KMS-11 (cell line): ENCODE results near the gene HMOX1.

Source experiments
- H2AFZ ChIP-seq: fragments of 200-600 bp; sonication (generic); 2 replicates; pipeline ENCODE4 v1.6.1; 2016; ENCODE audit warnings: antibody characterized with exemption, mixed run types, low read depth
- H3K27ac ChIP-seq: fragments of 200-600 bp; sonication (generic); 2 replicates; pipeline ENCODE4 v1.6.1; 2016; ENCODE audit warnings: mild to moderate bottlenecking, mixed run types
- H3K27me3 ChIP-seq: fragments of 200-600 bp; sonication (generic); 2 replicates; pipeline ENCODE4 v1.6.1; 2017; ENCODE audit warnings: mild to moderate bottlenecking, low read depth, mixed run types, moderate library complexity; ENCODE audit not compliant: insufficient read depth
- H3K36me3 ChIP-seq: fragments of 200-600 bp; sonication (generic); 2 replicates; pipeline ENCODE4 v1.6.1; 2017; ENCODE audit warnings: mild to moderate bottlenecking, mixed run types; ENCODE audit not compliant: insufficient read depth
- H3K4me1 ChIP-seq: fragments of 200-600 bp; sonication (generic); 2 replicates; pipeline ENCODE4 v1.6.1; 2016; ENCODE audit warnings: mild to moderate bottlenecking, low read depth, mixed run types; ENCODE audit not compliant: poor library complexity, severe bottlenecking
- H3K4me2 ChIP-seq: fragments of 200-600 bp; sonication (generic); 2 replicates; pipeline ENCODE4 v1.7.0; 2016; ENCODE audit warnings: mild to moderate bottlenecking, mixed run types
- H3K4me3 ChIP-seq: fragments of 200-600 bp; sonication (generic); IDR thresholded peaks from 2 replicates; pipeline ENCODE4 v1.6.1; 2017; ENCODE audit warnings: low read depth, low read length, mixed read lengths; ENCODE audit not compliant: insufficient read depth
- H3K79me2 ChIP-seq: fragments of 200-600 bp; sonication (generic); 2 replicates; pipeline ENCODE4 v1.6.1; 2016; ENCODE audit warnings: low read depth, mixed run types; ENCODE audit not compliant: insufficient read depth
- H3K9ac ChIP-seq: fragments of 200-600 bp; sonication (generic); 2 replicates; pipeline ENCODE4 v1.6.1; 2016; ENCODE audit warnings: mild to moderate bottlenecking, mixed run types
- H4K20me1 ChIP-seq: fragments of 200-600 bp; sonication (generic); 2 replicates; pipeline ENCODE4 v1.6.1; 2016; ENCODE audit warnings: mild to moderate bottlenecking, mixed run types; ENCODE audit not compliant: insufficient read depth
- TF ChIP-seq, protein P1 (sequence below): fragments of 200-600 bp; sonication (generic); conservative IDR thresholded peaks from 2 replicates; pipeline ENCODE4 v1.6.1; 2017; ENCODE audit warnings: low read depth, mild to moderate bottlenecking, antibody characterized with exemption, low read length, moderate library complexity, mixed read lengths

HMOX1 gene

GRCh38 chr22:35432228-35432905 lies 51.5 kb downstream of the HMOX1 start:
- TF ChIP-seq, protein P1, sequence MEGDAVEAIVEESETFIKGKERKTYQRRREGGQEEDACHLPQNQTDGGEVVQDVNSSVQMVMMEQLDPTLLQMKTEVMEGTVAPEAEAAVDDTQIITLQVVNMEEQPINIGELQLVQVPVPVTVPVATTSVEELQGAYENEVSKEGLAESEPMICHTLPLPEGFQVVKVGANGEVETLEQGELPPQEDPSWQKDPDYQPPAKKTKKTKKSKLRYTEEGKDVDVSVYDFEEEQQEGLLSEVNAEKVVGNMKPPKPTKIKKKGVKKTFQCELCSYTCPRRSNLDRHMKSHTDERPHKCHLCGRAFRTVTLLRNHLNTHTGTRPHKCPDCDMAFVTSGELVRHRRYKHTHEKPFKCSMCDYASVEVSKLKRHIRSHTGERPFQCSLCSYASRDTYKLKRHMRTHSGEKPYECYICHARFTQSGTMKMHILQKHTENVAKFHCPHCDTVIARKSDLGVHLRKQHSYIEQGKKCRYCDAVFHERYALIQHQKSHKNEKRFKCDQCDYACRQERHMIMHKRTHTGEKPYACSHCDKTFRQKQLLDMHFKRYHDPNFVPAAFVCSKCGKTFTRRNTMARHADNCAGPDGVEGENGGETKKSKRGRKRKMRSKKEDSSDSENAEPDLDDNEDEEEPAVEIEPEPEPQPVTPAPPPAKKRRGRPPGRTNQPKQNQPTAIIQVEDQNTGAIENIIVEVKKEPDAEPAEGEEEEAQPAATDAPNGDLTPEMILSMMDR, result no peak
- no peak overlapping the region for H3K9ac ChIP-seq
- H3K36me3 ChIP-seq, result no peaks in the 10 kb centered on the region; the same call in 1 of the 2 replicates
- no peaks in the 10 kb centered on the region for H4K20me1 ChIP-seq
- no peak overlapping the region for H2AFZ ChIP-seq
- no peak overlapping the region for H3K4me2 ChIP-seq
- H3K27me3 ChIP-seq, result no peaks in the 10 kb centered on the region
- H3K79me2 ChIP-seq, result no peaks in the 10 kb centered on the region
- no peak overlapping the region for H3K27ac ChIP-seq
- no peaks in the 10 kb centered on the region for H3K4me1 ChIP-seq
- H3K4me3 ChIP-seq, result no peak overlapping the region

DNA sequence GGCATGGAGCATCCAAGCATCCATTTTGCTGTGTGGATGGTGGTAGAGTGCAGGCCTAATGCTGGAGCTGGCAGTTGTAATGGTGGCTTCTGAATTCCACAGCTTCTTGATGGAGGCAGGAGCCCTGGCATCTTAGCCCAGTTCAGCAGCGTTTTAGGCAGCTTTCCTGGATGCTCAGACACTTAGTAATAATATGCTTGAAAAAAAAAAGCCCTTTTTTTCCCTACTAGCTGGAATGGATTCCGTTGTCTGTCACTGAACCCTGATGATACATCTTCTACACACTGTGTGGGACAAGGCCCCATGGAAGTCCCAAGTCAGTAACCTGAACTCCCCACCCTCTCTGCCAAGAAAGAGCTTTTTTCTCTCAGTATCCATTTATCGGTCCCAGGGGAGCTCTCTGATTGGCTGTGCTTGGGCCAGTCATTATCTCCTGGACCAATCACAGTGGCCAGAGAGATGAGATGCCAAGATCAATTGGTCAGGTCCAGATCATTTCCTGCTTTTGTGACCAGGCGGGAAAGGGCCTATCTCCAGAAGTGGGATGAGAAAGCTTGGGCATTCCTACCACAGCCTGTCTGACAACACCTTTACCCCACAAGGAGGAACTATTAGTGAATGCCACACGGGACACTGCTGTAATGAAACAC lies 53.3 kb downstream of the HMOX1 start:
- Histone ChIP-seq H3K9ac (no peak overlapping the region), H3K27me3 (no peaks in the 10 kb centered on the region), H3K36me3 (no peaks in the 10 kb centered on the region; the same call in 1 of the 2 replicates)

DNA sequence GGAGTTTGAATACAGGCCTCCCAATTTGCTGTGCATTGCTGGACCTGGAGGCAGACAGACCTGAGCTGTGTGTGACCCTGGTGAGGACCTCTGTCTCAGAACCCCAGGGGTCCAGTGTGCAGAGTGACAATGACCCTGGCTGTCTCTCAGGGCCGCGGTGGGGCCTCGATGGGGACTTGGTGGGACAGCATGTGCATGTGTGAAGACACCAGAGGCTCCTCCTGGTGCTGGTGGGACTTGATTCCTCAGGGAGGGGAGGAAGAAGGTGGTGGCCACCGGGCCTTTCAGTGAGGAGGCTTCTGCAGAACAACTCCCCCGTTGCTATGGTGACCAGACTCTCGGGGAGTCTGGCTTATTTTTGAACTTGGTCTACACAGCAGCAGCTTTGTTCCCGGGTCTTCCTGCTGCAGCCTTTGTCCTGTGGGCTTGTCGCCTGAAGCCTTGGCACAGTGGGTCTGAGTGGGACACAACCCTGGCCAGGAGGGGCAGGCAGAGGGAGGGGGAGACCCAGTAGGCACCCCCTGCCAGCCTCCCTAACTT lies 54.4 kb downstream of the HMOX1 start:
- no peak overlapping the region for H3K9ac ChIP-seq
- no peaks in the 10 kb centered on the region for H4K20me1 ChIP-seq
- no peak overlapping the region for H3K4me2 ChIP-seq
- H3K4me3 ChIP-seq, result no peak overlapping the region
- no peaks in the 10 kb centered on the region for H3K79me2 ChIP-seq
- TF ChIP-seq, protein P1, result no peak
- H3K27me3 ChIP-seq, result no peaks in the 10 kb centered on the region
- H2AFZ ChIP-seq, result no peak overlapping the region
- H3K36me3 ChIP-seq, result no peaks in the 10 kb centered on the region; the same call in 1 of the 2 replicates
- no peak overlapping the region for H3K27ac ChIP-seq
- H3K4me1 ChIP-seq, result no peaks in the 10 kb centered on the region

More for the DNA sequence above, 53.3 kb downstream of the HMOX1 start:
- Histone ChIP-seq H3K4me2 (no peak overlapping the region), H3K4me1 (no peaks in the 10 kb centered on the region), H3K4me3 (no peak overlapping the region), H3K79me2 (no peaks in the 10 kb centered on the region), H2AFZ (no peak overlapping the region), H4K20me1 (no peaks in the 10 kb centered on the region), H3K27ac (no peak overlapping the region)
- TF ChIP-seq, protein P1, result no peak

GRCh38 chr22:35436421-35436820 lies 55.5 kb downstream of the HMOX1 start:
- H3K79me2 ChIP-seq, result no peaks in the 10 kb centered on the region
- no peak overlapping the region for H3K27ac ChIP-seq
- H3K4me1 ChIP-seq, result no peaks in the 10 kb centered on the region
- no peak overlapping the region for H3K9ac ChIP-seq
- H3K4me3 ChIP-seq, result no peak overlapping the region
- no peaks in the 10 kb centered on the region; the same call in 1 of the 2 replicates for H3K36me3 ChIP-seq
- no peak overlapping the region for H2AFZ ChIP-seq
- H4K20me1 ChIP-seq, result no peaks in the 10 kb centered on the region
- no peak overlapping the region for H3K4me2 ChIP-seq
- H3K27me3 ChIP-seq, result no peaks in the 10 kb centered on the region
- TF ChIP-seq, protein P1, result no peak
